ENCODE data around the gene ACKR2.

The ACKR2 gene

GRCh38 chr3:42809202-42809601 lies at the start of gene ACKR2:
TSS of gene ACKR2 (plus strand) at chr3:42809445. CDS start at chr3:42864503, 55,058 bp downstream.
- no peak for DNase-seq

GRCh38 chr3:42762046-42762724 lies 47.1 kb upstream of the ACKR2 start:
- no peak for DNase-seq

DNA sequence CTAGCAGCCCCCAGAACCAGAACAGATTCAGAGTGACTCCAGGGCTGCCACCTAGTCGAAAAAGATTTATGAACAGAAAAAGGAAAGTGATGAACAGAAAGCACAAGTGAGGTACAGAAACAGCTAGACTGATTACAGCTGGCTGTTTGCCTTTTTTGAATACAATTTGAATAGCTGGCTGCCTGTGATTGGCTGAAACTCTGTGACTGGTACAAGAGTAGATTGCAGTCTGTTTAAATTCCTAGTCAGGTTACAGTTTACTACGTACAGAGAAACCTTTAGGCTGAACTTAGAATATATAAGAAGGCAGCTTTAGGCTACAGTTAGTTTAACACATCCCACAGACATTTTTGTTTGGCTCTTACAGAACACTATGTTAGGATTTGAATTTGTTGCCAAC lies 46.2 kb upstream of the ACKR2 start:
- no peak for DNase-seq

DNA sequence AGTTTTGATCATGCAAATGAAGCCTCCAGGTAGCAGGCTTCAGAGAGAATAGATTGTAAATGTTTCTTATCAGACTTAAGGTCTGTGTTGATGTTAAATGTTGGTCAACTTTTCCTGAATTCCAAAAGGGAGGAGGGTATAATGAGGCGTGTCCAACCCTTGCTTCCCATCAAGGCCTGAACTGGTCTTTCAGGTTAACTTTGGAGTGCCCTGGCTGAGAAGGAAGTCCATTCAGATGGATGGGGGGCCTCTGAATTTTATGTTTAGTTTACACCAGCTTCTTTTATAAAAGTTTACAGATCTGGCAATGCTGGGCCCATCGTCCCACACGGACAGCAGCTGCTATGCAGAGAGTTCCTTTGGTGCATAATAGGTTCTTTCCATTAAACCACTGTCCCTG lies 45.1 kb upstream of the ACKR2 start:
- no peak for DNase-seq

- no peak for DNase-seq
Observed at GRCh38 chr3:42764561-42765295, 44.5 kb upstream of the ACKR2 start.

GRCh38 chr3:42769477-42770131 lies 39.6 kb upstream of the ACKR2 start:
- no peak for DNase-seq

DNA sequence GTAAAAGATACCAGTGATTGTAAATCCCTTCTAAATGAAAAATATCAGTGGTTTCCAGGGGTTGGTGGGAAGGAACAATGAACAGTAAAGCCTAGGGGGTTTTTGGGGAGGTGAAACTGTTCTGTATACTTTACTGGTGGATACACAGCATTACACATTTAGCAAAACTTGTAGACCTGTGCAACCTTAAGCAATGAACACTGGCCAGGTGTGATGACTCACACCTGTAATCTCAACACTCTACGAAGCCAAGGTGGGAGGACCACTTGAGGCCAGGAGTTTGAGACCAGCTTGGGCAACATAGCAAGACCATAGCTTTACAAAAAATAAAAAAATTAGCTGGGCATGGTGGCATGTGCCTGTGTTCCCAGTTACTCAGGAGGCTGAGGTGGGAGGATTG lies 38.0 kb upstream of the ACKR2 start:
- no peak for DNase-seq

- peak; percentile 84 for DNase-seq
Observed at GRCh38 chr3:42772670-42773408, 36.4 kb upstream of the ACKR2 start, which contains the start of gene CCDC13. TSS of gene CCDC13 (minus strand) at chr3:42773253. CDS start at chr3:42758345, 14,908 bp downstream.

DNA sequence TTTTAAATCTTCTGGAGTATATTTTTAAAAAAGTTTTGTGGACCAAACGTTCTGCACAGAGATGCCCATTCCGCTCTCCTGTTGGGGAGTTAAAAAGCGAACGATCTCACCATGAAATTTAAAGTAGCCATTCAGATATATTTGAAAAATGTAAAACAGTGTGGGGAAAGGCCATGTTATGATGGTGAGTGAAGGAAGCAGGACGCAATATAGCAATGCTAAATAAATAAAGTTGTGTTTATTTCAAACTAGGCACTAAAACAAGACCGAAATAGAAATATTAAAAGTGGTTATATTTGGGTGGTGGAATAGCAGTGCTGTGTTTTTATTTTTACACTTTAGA lies 35.9 kb upstream of the ACKR2 start:
- no peak for DNase-seq

GRCh38 chr3:42778644-42779043 lies 30.6 kb upstream of the ACKR2 start:
- DNase-seq = no peak

GRCh38 chr3:42780398-42780797 lies 28.8 kb upstream of the ACKR2 start:
- DNase-seq = no peak

GRCh38 chr3:42780892-42781700 lies 28.1 kb upstream of the ACKR2 start:
- no peak for DNase-seq

GRCh38 chr3:42786212-42786611 lies 23.0 kb upstream of the ACKR2 start:
- DNase-seq = no peak

DNA sequence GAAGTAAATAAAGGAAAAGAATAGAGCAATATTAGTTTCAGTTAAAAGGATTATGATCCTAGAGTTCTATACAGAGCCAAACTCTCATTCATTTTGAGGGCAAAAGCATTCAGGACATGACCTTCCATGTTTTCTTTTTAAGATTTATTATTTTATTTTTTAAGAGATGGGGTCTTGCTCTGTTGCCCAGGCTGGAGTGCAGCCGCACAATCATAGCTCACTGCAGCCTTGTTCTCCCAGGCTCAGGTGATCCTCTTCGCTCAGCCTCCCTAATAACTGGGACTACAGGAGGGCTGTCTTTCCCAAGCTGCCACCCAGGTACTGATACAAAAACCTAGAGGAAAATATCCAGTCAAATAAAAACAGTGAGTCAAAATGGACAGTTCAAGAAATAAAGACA lies 22.6 kb upstream of the ACKR2 start:
- DNase-seq = no peak

DNA sequence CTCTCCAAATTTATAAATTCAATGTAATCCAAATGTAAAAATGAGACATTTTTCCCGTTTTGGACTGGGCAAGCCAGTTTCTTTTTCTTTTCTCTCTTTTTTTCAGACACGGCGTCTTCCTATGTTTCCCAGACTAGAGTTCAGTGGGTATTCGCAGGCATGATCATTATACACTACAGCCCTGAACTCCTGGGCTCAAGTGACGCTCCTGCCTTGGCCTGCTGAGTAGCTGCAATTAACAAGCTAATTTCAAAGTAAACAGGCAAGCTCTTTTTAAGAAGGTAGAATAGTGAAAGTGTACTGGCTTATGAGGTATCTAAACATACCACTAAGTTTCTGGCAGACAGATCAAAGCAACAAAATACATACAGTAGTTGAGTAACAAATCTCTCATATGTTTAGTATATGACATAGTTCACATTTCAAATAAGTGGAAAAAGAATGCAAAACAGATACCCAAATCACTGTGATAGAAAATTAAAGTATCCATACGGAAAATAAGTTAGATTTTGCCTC lies 18.5 kb upstream of the ACKR2 start:
- DNase-seq = no peak

DNA sequence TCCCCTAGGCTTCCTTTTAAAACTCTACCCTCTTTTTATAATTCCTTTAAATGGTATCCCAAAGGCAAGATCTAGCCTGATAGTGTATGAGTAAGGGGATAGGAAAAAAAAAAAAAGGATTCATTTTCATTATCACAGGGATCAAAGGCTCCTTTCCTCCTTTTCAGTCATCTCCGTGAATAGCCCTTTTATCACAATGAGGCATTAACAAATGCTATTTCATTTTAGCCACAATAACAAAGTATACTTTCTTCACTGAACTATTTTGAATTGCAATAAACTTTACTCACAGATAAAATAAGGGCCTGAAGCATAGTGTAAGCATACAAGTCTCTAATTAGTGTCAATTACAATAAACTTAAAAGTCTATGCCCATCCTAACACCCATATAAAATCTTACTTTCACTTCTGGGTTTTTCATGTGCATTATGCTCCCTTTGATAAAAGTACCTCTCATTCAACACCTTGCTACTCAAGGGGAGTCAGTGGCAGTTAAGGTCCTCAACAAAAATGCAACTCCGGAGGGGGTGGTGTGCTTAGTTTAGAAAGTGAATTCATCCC lies 13.5 kb upstream of the ACKR2 start:
- DNase-seq = no peak

DNA sequence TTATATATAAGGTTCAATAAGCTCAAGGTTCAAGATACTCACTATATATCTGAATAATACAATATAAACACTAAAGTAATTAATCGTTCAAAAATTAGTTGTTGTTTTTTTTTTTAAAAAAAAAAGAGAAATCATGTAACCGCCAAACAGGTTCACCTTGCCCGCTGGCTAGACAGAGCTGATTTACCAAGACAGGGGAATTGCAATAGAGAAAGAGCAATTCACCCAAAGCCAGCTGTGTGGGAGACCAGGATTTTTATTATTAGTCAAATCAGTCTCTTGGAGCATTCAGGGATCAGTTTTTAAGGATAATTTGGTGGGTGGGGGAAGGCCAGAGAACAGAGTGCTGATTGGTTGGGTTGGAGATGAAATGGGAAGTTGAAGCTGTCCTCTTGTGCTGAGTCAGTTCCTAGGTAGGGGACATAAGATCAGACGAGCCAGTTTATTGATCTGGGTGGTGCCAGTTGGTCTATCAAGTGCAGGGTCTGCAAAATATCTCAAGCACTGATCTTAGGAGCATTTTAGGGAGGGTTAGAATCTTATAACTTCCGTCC lies 12.8 kb upstream of the ACKR2 start:
- no peak for DNase-seq

GRCh38 chr3:42799376-42799775 lies 9.9 kb upstream of the ACKR2 start:
- DNase-seq = no peak

- no peak for DNase-seq
Observed at GRCh38 chr3:42800251-42800650, 9.0 kb upstream of the ACKR2 start.

GRCh38 chr3:42801048-42801620 lies 8.1 kb upstream of the ACKR2 start:
- DNase-seq = no peak

DNA sequence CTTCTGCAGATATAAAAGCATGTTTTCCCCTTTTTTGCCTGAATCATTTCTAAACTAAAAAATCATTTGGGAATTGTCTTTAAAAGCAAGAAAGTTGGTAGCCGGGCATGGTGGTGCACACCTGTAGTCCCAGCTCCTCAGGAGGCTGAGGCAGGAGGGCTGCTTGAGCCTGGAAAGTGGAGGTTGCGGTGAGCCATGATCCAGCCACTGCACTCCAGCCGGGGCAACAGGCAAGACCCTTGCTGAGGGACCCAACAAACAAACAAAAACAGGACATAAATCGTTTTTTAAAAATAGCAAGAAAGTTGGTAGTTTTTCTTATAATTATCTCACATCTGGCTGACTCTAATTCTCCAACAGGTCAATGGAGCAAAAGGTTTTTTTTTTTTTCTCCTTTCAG lies 7.5 kb upstream of the ACKR2 start:
- DNase-seq = no peak

Data from activated T-cell treated with anti-CD3 and anti-CD28 coated beads, Interleukin-2, amount 50 U/mL, for 1 hour (primary cell).